NCI-H2081 (cell line): Measurements from ENCODE around the gene CD300LB.
"Not testable (repeated sequence)": the region's sequence is repeated elsewhere in the genome, so short reads cannot be mapped to it uniquely, and the experiment has no call there.

Experiments used
- DNase-seq, 2 experiments: peaks; one replicate each; lab custom pipeline; 2025; lab: John Stamatoyannopoulos, UW

CD300LB gene

DNA sequence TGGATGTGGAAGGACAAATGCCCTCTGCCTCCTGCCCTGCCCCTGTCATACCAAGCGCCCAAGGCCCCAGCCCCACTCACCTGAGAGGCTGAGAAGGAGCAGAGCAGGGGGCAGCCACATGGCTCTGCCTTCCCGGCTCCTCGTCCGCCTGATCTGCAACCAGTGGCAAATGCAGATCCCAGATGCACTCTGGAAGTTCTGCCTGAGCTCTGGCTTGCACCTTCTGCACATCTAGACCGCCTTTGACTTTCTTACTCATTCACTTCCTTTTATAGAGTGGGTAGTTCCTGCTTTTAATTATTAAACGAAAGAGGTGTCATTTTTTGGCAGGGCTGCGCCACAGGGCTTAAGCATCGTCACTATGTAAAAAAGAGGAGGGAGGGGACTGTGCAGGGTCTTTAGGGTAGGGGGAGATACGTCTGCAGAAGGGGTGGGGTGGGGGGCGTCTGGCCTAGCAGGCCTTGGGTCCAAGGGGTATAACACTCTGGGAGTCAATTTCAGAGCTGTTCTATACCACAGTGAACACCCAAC lies at the start of gene CD300LB:
TSS of gene CD300LB (minus strand) at position 245 of the 531 bp plus-strand sequence. CDS start at position 120, 125 bp downstream.
- DNase-seq, result no peak

DNA sequence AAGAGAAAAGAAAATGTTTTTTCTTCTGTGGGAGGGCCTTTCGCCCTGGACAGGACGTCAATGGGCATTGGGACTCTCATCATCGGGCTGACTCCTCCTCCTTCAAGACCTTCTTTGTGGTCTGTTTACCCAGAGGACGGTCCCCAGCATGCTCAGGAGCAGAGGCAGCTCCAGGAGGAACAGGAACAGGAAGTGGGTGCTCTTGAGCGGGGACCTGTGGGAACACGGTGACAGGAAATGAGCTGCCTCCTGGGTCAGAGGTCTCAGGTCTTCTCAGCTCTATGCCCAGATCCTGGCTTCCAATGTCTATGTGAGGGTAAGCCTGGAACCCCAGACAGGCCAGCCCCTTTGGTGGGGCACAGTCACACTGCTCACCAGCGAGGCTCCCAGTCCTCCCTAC lies 48.6 kb upstream of the CD300LB start:
- no peak for DNase-seq

DNA sequence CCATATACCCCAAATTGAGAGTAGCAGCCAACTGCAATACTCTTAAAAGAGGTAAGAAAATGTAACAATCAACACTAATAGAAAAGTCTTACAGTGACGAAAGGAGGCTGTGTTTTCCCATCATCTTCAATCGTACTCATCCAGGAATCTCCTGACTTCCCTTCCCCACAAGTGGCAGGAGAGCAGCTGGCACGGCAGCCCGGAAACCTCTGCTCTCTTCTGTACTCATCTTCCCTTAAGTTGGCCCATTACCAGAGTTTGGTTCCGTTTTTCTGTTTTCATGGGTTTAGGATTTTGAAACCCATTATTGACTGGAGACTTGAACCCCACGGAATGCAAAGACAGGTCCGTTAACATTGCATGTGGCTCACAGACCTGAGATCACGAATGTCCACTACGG lies 47.7 kb upstream of the CD300LB start:
- DNase-seq, result no peak

- DNase-seq, result no peak
Observed at GRCh38 chr17:74574489-74575142, 43.3 kb upstream of the CD300LB start.

DNA sequence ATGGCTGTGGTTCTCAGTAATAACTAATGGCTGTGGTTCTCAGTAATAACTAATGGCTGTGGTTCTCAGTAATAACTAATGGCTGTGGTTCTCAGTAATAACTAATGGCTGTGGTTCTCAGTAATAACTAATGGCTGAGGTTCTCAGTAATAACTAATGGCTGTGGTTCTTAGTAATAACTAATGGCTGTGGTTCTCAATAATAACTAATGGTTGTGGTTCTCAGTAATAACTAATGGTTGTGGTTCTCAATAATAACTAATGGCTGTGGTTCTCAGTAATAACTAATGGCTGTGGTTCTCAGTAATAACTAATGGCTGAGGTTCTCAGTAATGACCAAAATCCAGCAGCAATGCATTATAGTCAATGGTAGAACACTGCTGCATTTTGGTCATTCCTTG lies 42.4 kb upstream of the CD300LB start:
- not testable (repeated sequence) for DNase-seq

- DNase-seq, result no peak
Observed at GRCh38 chr17:74573169-74573568, 41.9 kb upstream of the CD300LB start.

DNA sequence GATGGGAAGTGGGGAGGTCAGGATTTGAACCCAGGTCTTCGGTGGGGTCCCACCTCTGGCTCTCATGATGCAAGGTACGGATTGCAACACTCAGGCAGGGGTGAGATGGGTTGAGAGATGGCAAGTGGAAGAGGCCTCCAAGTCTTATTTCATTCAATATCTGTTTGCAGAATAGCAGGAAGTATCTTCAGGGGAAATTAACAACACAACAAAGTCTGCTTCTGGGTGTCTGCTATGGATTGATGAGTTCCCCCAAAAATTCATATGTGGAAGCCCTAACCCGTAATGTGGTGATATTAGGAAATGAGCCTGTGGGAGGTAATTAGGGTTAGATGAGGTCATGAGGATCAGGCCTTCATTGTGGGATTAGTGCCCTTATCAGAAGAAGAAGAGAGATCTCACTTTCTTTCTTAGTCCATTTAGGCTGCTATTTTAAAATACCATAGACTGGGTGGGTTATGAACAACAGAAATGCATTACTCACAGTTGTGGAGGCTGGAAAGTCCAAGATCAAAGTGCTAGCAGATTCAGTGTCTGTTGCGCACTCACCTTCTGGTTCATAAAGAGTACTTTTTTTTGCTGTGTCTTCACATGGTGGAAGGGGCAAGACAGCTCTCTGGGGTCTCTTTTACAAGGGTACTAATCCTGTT lies 40.5 kb upstream of the CD300LB start:
- no peak for DNase-seq

- DNase-seq, result no peak
Observed at GRCh38 chr17:74569020-74570003, 38.0 kb upstream of the CD300LB start.

DNA sequence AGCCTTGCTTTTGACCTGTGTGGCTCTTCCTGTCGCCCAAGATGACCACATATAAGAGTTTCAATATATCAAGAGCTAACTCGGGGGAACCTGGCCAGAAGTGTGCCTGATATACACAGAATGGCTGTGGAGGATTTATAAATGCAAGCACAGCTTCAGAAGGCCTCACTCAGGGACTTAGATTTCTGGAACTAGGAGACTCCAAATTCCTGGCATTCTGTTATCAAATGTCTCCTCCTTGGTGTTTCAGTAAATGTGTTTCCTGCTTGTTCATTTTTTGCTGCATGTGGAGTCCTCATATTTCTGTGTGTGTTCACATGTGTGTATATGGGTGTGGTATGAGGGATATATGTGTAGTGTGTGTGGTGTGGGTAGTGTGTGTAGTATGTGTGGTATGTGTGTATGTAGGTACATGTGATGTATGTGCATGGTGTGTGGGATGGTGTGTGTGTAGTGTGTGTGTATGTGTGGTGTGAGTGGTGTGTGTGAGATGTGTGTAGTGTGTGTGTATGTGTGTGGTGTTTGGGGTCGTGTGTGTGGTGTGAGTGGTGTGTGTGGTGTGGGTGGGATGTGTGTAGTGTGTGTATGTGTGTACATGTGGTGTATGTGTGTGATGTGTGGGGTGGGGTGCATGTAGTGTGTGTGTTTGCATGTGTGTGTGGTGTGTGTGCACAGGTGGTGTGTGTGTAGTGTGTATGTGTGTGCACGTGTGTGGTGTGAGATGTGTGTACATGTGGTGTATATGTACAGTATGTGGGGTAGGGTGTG lies 37.0 kb upstream of the CD300LB start:
- no peak for DNase-seq

- DNase-seq, result no peak
Observed at GRCh38 chr17:74567397-74567796, 36.1 kb upstream of the CD300LB start, which contains the start of gene CD300H. Gene CD300H, minus strand, starts transcription at chr17:74567509.

DNA sequence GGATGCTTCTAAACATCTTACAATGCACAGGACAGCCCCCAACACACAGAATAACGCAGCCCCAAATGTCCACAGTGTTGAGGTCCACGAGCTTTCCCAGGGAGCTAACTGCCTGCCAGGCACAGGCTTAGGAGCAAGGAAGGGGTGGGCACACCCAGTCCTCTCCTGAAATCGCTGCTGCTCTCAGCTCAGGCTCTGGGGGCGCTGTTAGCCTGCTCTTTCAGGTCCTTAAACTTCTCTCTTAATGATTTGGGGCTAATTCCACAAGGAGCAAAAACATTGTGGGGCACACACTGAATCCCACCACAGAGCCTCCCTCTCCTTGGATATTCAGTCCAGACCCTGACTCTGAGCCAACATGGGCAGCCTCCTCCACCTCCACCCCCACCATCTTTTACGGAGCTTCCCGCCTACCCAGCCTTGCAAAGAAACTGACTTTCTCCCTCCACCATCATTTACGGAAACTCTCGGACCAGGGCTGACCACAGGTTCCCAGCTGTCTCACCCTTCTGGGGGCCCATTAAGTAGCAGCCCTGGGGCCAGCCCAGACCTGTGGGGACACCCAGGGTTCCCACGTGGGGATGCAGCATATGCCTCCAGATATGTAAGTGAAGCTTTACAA lies 35.0 kb upstream of the CD300LB start:
- DNase-seq, result peak in 1 of 2 experiments; percentile 22

DNA sequence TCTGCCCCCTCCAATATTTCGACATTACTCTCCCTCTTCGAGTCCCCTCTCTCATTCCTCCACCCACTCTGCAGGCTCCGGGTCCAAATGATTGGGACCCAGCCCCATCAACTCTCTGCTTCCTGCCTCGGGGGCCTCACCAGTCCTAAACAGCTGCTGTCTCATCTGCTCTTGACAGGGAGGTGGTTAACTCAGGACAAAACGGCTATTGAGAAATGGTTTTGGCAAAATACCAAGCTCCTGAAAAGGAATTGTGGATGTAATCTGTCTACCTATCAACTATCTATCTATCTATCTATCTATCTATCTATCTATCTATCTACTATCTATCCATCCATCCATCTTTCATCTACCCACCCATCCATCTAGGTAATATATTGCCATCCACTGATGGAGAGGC lies 33.9 kb upstream of the CD300LB start:
- no peak for DNase-seq

- DNase-seq, result no peak
Observed at GRCh38 chr17:74563358-74563757, 32.1 kb upstream of the CD300LB start.

DNA sequence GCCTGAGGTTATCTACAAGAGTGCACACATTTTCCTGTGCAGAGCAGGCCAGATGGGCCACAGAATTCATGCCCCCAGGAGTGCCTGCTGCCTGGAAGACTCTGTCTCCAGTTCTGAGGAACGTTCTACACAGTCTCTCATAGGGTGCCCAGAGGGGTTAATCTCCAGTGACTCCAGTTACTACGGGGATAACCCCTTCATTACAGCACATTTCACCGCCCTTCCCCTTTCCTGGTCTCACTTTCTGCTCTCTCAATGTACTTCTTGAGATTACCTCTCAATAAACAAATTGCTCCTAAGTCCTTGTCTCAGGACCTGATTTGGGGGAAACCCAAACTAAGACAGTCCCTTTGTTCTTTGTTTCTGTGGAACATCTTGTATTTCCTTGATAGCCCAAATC lies 30.3 kb upstream of the CD300LB start:
- DNase-seq, result no peak

GRCh38 chr17:74558882-74559519 lies 27.7 kb upstream of the CD300LB start:
- no peak for DNase-seq

- not testable (repeated sequence) for DNase-seq
Observed at GRCh38 chr17:74558402-74558801, 27.1 kb upstream of the CD300LB start.

DNA sequence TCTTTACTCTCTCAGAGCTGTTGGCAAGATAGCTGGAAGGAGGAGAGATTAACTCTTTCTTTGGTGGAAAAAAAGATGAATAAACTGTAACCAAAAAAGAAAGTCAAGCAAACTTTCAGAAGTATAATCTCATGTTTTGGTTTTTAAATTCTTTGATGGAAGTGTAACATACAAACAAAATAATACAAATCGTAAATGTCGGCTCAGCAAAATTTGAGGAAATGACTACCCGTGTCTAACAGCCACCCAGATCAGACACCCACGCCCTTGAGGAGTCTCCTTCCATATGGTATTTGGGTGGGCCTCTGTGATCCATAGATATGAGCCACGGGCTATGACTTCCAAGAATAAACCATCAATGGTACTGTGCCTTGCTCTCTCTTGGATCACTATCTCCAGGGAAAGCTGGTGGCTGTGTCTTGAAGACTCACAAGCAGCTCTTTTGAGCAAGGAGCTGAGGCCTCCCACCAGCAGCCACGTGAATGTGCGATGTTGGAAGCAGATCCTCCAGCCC lies 24.2 kb upstream of the CD300LB start:
- DNase-seq, result no peak

DNA sequence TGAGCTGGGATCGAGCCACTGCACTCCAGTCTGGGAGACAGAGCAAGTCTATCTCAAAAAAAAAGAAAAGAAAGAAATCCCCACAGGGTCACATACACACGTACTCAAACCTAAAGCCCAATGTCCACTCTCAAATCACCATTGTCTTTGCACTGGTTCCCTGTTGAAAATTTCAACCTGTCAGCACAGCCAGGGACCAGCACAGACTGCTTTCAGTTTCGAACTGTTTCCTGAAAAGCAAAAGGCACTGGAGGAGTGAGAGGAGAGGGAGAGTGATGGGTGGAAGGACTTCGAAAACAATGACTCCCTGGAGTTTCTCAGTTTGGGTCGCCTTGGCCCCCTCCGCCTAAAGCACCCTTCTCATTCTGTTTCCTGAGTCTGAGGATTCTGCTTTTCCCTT lies 23.6 kb upstream of the CD300LB start:
- DNase-seq, result no peak

GRCh38 chr17:74552037-74552436 lies 20.8 kb upstream of the CD300LB start:
- DNase-seq, result no peak

GRCh38 chr17:74550602-74551001 lies 19.3 kb upstream of the CD300LB start:
- no peak for DNase-seq
